ENCODE measurements around the gene TMEM19.

DNA sequence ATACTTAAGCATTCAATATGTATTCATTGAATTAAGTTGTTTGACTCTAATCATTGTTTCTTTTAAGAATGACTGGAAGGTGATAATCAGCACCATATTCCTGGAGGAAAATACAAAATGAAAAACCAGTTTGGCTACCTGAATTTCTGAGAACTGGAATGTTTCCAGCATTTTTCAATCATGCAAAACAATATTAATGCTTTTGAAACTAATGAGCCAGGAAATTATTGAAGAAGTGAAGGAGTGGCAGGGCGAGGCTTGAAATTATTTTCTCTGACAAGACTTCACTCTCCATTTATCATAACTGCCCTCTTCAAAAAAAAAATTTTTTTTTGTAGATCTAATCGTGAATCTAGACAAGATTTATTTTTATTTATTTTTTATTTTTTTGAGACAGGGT is 19.0 kb downstream of the TMEM19 start:
- TF ChIP-seq, protein P1, sequence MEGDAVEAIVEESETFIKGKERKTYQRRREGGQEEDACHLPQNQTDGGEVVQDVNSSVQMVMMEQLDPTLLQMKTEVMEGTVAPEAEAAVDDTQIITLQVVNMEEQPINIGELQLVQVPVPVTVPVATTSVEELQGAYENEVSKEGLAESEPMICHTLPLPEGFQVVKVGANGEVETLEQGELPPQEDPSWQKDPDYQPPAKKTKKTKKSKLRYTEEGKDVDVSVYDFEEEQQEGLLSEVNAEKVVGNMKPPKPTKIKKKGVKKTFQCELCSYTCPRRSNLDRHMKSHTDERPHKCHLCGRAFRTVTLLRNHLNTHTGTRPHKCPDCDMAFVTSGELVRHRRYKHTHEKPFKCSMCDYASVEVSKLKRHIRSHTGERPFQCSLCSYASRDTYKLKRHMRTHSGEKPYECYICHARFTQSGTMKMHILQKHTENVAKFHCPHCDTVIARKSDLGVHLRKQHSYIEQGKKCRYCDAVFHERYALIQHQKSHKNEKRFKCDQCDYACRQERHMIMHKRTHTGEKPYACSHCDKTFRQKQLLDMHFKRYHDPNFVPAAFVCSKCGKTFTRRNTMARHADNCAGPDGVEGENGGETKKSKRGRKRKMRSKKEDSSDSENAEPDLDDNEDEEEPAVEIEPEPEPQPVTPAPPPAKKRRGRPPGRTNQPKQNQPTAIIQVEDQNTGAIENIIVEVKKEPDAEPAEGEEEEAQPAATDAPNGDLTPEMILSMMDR (IDR thresholded peaks at IDR 0.05) = no peak
- no peak for TF ChIP-seq POLR2A (IDR thresholded peaks at IDR 0.05)

Measured in lower leg skin (tissue), 3 donors.